Measurements from ENCODE around the gene PLA2R1. TPM values are rescaled to one million over a fixed set of nuclear protein-coding genes. Genes with fewer than 3 reads are reported as not detected.

The PLA2R1 gene
- total RNA-seq, 2 donors from 2014 or later: 3.2 to 6.7 TPM

- intact Hi-C loops (cut with DNase I): no loop called here
Measured at GRCh38 chr2:160091381-160091780, 29.0 kb upstream of the PLA2R1 start.

GRCh38 chr2:160087854-160088745 lies 25.7 kb upstream of the PLA2R1 start:
- H3K9me3 ChIP-seq: peaks cover 4% of the 10 kb centered on the region
- TF ChIP-seq CTCF (IDR thresholded peaks at IDR 0.05): no peak
- no peak for DNase-seq
- no peak overlapping the region for H3K27ac ChIP-seq
- H3K4me1 ChIP-seq: no peaks in the 10 kb centered on the region
- no peak overlapping the region for H3K9ac ChIP-seq (ENCODE audit: low read depth in 2 of 2, low read length in 2 of 2)
- intact Hi-C loops (cut with DNase I): no loop called here
- H3K27me3 ChIP-seq: no peaks in the 10 kb centered on the region
- no peaks in the 10 kb centered on the region for H3K36me3 ChIP-seq
- H3K4me3 ChIP-seq: no peak overlapping the region

More at GRCh38 chr2:160091381-160091780, 29.0 kb upstream of the PLA2R1 start:
- Histone ChIP-seq H3K27me3 (no peaks in the 10 kb centered on the region), H3K9ac (ENCODE audit: low read depth in 2 of 2, low read length in 2 of 2) (no peak overlapping the region), H3K27ac (no peak overlapping the region), H3K4me1 (no peaks in the 10 kb centered on the region), H3K36me3 (no peaks in the 10 kb centered on the region), H3K9me3 (peaks cover 4% of the 10 kb centered on the region), H3K4me3 (no peak overlapping the region)
- TF ChIP-seq CTCF (IDR thresholded peaks at IDR 0.05): no peak
- no peak for DNase-seq

GRCh38 chr2:160085662-160086061 lies 23.2 kb upstream of the PLA2R1 start:
- Histone ChIP-seq H3K9ac (ENCODE audit: low read depth in 2 of 2, low read length in 2 of 2) (no peak overlapping the region), H3K9me3 (peaks cover 4% of the 10 kb centered on the region), H3K27me3 (no peaks in the 10 kb centered on the region), H3K4me3 (no peak overlapping the region), H3K27ac (no peak overlapping the region), H3K36me3 (no peaks in the 10 kb centered on the region), H3K4me1 (no peaks in the 10 kb centered on the region)
- intact Hi-C loops (cut with DNase I): no loop called here
- DNase-seq: no peak
- TF ChIP-seq CTCF (IDR thresholded peaks at IDR 0.05): no peak

- peak; percentile 34 for DNase-seq
- Histone ChIP-seq H3K4me3 (no peak overlapping the region), H3K27ac (peak overlapping the region; percentile 58), H3K9me3 (no peaks in the 10 kb centered on the region), H3K9ac (ENCODE audit: low read depth in 2 of 2, low read length in 2 of 2) (peak overlapping the region in 1 of 2 donors; percentile 43), H3K36me3 (no peaks in the 10 kb centered on the region), H3K4me1 (peaks cover 11% of the 10 kb centered on the region), H3K27me3 (no peaks in the 10 kb centered on the region)
- no peak for TF ChIP-seq CTCF (IDR thresholded peaks at IDR 0.05)
- intact Hi-C loops (cut with DNase I): no loop called here
Measured at GRCh38 chr2:160077912-160078810, 15.7 kb upstream of the PLA2R1 start.

- H3K4me1 ChIP-seq: peaks cover 11% of the 10 kb centered on the region
- no peak for TF ChIP-seq CTCF (IDR thresholded peaks at IDR 0.05)
Measured at GRCh38 chr2:160076914-160077313, 14.5 kb upstream of the PLA2R1 start.

More at GRCh38 chr2:160076914-160077313, 14.5 kb upstream of the PLA2R1 start:
- peak overlapping the region in 1 of 2 donors; percentile 15 for H3K9ac ChIP-seq (ENCODE audit: low read depth in 2 of 2, low read length in 2 of 2)
- H3K9me3 ChIP-seq: no peaks in the 10 kb centered on the region
- H3K27me3 ChIP-seq: no peaks in the 10 kb centered on the region
- no peak overlapping the region for H3K4me3 ChIP-seq
- H3K36me3 ChIP-seq: no peaks in the 10 kb centered on the region
- DNase-seq: no peak
- intact Hi-C loops (cut with DNase I): no loop called here
- peak overlapping the region; percentile 58 for H3K27ac ChIP-seq

Data from colonic mucosa (tissue), 4 donors.